HG03095 (cell line): ENCODE results near the gene SRGAP1.

ENCODE experiments used
- ATAC-seq: cut with Tn5 transposase; IDR thresholded peaks from one replicate; pipeline ENCODE4 v1.9.1; 2021; ENCODE audit warnings: moderate library complexity; ENCODE audit not compliant: unreplicated experiment

Gene SRGAP1

DNA sequence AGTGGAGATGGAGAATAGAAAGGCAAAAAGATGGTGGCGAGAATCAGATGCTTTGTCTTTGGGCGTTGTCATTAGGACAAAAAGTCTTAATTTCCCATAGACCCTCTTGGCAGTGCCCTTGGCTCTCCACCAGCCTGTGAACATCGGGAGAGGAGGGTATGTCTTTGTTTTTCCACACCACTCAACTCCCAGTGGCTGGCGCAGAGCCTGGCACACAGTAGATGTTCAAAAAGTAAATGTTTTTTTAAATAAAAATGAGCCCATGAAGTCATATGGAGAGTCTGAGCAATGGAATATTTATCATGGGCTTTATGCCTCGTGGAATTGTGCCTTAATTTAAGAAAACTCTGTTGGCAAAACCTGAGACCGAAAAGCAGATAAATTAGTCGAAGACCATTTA is 90.4 kb downstream of the SRGAP1 start:
- ATAC-seq, result no peak

DNA sequence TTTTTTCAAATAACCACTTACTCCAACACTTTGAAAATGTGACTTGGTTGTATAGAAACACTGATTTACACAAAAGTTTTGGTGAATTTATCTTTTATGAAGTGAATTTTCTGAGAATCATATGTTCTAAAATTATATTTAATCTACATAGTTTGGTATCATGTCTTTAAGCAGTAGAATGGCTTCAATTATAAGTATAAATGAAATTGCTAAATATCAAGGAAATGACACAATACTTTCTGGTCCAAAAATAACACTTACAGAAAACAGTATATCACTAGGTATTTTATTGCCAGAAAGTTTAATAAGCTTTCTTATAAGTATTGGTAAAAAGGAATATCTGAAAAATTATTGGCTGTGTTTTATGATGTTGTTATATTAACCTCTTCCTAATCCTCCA is 90.9 kb downstream of the SRGAP1 start:
- ATAC-seq, result no peak

DNA sequence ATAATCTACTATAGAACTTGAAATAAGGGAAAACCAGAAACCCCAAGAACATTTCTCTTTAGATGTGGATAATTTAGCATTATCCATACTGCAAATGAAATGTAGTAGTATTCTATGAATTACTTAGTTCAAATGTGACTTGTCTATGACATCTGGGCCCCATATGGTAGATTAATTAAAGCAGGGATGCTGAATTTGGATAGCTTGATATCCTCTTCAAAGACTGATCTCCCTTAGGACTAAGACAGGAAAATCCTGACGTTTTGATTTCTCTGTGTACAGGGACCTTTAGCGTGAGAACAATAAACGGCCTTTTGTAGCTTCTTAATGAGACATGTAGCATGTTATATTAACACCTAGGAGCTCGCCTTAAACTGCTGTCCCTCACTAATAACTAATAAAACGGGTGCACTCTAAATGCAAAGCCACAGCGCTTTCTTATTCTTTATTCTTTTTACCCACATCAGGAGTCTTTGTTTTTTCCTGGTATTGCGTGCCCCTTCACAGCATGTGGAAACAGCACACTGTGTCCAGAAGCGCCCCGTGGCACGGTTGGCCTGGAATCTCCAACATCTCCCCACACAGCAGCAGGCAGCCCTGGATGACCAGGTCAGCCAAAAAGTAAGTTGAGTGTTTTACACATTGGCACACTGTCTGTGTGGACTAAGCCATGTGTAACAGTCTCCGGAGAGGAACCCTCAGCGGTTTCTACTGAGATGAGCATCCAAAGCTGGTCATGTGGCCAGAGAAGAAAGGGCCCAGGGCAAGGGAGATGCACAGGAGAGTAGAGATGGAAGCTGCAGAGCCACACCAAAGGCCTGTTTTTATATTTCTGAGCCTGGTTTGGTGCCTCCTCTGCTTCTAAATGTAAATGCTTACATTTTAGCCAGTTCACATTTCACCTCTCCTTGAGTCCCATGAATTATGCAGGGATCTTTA is 93.1 kb downstream of the SRGAP1 start:
- ATAC-seq, result no peak

DNA sequence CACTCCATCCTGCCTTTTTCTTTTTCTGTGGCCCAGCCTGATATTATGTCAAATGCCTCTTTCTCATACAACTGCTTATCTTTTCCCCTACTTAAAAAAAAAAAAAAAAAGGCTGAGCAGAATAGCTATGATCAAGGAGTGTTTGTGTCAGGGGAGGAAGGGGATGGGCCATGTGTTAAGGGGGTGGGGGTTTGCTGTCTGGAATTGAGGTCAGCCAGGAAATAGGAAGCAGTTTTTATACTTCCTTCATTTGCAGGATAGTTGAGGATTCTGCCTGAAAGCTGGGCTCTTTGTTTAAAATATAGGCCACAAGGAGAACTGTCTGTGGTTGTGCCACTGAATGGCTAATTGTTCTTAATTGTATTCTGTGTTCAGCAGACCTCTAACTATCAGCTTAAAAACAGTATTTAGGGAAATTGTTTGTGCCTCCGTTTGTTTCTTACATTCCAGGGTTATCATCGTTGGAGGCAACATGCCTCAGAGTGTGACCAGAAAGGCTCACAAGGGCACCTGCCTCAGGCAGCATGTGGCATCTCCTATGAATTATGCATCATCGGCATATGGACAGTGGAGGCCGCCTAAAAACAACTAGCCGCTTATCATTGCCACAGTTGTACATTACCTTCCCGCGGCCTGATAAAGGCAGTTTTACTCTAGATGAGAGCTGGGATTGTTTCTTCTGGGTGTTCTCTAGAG is 96.0 kb downstream of the SRGAP1 start:
- no peak for ATAC-seq

DNA sequence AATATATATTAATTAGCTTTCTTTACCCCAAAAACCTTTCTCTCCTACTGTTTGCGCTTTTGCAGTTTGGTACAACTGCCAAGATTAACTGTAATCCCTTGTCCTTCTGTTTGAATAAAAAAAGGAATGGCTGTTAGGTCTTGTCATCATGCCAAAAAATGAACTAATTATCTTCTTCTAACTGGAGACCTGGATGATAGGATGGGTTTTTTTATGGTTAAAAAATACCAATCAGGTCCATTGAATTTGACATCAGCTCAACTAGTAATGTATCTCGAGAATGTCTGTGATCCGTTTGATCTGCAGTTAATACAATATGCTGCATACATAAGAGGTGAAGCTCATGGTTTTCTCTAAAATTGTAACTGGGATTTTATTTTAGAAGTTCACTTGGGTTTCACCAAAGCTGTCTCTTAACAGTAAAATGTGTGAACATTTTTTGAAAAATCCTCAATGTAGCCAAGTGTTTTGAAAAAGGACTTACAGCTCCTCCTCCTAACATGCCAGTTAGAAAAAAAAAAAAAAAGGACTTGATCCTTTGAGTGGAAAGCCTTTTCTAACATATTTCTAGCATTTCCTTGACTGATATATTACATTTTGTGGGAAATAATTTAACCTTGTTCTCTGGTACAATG is 96.8 kb downstream of the SRGAP1 start:
- ATAC-seq, result no peak

DNA sequence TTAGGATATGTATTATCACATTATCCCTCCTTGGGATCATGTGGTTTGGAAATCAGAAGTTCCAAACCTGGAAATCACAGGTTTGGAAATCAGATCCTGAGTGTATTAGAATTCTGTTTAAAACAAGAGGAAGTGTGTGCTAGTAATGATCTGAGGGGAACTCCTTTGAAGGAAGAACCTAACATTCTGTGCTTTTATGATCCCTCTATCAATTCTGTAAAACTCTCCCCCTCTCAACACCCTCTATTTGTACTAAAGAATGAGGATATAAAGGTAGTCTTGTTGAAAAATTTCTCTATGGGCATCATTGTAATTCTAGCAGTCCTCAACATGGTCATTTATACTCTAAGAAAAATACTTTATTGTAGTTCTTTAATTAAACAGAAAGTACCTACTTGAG is 97.4 kb downstream of the SRGAP1 start:
- no peak for ATAC-seq

DNA sequence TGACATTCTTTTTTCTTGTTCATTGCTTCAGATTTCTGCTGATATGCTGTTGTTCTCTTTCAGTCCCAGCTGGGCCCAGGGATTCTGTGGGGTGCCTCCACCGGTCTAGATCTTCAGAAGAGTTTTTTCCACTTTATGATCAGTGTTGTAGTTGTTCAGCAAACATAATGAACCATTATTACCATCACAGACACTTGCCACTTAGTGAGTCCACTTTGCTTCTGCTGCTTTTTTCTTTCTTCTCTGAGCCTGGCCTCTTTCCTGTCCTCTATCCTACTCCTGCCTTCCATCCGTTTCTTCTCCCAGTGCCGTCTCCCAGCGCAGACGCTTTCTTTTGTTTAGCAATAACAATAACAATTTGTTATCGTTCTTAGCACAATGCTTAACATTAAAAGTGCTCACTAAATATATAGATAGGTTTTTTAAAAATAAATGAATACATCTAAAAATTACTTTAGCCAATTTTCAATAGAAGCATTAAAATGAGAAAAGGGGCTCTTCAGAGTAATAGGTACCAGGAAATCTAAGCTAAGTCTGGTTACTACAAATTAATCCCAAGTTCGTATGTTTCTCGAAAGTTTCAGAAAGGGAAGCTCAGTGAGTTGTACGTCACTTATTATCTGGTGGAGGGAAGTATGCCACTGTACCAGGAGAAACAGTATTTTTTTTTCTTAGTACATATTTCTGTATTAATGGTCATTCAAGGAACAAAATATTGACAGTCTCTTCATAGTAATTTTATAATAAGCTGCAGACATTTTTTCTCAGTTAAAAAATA is 98.2 kb downstream of the SRGAP1 start:
- ATAC-seq, result no peak

DNA sequence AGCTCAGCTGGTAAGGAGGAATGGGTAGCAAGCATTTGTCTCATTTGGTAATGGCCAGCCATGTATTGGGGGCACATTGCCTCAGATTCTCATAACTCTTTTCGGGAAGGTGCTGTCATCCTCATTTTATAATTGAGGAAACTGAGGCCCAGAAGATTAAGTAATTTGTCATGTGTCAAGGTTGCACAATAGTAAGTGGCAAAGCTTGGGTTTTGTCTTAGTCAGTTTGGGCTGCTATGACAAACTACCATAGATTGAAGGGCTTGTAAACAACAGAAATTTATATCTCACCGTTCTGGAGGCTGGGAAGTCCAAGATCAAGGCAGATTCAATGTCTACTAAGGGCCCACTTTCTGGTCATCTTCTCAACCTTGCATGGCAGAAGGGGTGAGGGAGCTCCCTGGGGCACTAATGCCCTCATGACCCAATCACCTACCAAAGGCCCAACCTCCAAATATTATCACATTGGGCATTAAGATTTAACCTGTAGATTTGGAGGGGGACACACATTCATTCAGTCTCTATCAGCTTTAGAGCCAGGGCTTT is 99.6 kb downstream of the SRGAP1 start:
- no peak for ATAC-seq

DNA sequence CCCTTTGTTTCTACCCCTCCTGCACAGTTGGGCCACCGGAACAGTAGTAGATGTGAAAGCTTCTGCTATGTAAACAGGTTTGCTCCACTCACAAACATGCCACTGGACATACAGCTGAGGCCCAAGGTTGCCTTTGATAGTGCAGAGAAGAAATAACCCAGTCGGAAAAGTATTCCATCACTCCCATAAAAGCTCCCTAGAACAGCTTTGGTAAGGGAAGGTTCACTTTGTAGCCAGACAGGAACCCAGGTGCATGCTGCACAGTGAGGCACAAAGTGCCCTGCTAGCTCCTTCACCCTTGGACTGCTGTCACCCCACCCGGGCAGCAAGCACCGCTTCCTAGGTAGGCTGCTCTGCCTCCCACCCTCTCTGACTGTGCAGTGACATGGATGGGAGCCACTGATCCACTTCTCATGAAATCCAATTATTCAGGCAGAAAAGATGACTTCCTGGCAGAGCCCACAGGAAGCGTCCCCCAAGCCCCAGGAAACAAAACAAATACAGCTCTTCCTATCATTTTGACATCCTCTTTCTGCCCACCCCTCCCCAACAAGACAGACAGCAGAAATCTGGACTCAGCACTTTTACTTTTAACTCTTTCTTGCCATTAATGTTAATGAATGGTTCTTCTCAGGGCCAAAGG is 100.2 kb downstream of the SRGAP1 start:
- ATAC-seq, result no peak

DNA sequence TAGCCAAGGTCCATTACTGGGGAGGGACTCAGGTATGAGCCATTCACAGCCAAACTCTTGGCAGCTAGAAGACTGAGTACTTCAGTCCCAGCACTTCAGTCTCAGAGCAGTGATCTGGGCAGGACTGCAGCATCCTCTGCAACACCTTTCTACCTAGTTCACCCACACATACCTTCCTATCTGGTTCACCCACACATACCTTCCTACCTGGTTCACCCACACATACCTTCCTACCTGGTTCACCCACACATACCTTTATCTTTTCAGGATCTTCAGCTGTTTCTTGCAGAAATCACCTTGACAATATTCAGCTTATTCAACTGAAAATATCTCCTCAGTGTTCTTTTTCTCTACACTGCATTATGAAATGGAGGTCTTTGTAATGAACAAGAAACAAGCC is 101.3 kb downstream of the SRGAP1 start:
- no peak for ATAC-seq

DNA sequence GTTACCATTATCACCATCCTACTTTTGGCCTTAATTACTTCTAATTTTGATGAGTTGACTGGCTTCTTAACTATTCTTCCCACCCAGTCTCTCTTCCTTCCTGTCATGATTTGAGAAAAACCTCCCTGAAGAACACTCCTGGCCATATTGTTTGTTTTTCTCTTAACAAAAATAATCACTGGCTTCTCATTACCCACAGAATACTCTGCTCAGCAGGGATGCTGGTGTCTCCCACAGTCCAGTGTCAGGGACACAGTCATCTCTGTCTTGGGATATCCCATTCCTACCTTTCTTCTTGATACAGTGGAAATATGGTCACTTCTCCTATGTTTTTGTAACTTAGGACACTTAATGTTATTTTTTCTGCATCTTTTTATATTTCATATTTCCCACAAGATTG is 103.7 kb downstream of the SRGAP1 start:
- no peak for ATAC-seq

DNA sequence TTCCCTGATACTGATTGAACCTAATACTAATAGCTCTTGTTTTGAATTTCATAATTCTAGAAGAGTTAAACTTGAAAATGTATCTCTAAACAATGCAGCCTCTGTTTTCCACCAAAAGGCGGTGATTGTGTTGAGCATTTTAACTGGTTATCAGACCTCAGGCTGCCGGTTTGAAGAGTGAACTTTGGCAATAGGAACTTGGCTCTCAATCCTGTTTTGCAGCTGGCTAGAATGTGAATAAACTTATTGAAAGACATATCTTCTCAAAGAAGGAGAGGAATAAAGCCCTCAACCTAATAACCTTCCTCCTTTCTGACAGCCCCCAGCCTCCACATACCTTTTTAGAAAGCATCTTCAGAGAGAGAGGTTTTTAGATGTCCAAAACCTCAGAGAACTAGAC is 105.4 kb downstream of the SRGAP1 start:
- ATAC-seq, result no peak

DNA sequence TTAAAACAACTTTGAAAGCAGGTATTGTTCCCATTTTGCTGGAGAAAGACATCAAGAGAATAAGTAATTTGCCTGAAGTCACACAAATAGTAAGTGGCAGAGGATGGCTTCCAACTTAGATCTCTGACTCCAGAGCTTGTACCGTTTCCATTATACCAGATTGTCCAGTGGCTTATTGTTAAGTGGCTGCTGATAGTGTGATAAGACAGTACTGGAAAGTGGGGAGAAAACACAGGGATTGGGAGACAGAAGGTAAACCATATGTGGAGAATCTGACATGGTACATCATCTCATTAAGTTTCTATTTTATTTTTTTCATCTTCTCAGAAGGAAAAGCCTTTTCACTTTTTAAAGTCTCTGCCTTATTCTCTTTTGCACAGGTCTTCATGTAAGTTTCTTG is 108.5 kb downstream of the SRGAP1 start:
- no peak for ATAC-seq

DNA sequence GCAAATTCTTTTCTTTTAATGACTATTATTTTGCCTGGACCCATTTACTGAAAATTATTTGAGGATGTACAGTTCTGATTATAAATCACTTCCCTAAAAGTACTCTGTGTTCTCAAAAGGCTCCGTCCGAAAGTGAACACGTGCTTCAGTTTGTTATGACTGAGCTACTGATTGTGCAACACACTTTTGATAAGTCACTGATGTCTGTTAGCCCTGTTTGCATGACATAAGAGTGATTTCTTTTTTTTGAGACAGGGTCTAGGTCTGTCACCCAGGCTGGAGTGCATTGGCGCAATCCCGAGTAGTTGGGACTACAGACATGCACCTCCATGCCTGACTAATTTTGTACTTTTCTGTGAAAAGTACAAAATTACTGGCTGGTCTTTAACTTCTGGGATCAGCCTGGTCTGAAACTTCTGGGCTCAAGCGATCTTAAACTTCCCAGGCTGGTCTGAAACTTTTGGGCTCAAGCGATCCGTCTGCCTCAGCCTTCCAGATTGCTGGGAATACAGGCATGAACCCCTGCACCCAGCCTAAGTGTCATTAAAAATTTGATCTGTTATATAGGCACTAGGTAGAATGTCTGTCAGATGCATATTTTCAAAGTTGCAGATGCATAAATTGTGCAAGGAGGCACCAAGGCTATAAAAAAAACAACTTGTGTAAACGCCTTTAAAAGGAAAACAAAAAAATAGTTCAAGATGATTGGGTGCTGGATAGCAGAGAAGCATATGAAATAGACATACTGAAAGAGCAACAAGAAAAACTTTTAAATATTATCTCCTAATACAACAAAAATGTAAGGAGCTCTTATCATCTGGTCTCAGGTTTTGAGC is 111.5 kb downstream of the SRGAP1 start:
- no peak for ATAC-seq

DNA sequence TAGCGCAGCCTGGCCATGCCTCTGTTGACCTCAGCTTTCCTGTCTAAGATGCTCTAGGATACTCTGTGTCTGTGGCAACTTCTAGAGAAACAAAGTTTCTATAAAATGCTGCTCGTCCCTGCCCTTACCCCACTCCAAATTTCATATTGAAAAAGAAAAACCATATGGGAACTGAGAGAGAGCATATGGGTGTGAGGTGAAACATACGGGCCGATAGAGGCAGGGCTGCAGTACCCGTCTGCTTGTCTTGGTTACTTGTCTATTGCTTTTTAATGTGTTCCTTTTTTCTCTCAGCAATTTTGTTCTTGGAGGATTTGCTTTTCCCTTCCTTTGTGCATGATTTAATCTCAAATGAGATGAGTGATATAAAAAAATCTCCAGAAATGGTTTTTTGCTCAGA is 113.0 kb downstream of the SRGAP1 start:
- no peak for ATAC-seq

DNA sequence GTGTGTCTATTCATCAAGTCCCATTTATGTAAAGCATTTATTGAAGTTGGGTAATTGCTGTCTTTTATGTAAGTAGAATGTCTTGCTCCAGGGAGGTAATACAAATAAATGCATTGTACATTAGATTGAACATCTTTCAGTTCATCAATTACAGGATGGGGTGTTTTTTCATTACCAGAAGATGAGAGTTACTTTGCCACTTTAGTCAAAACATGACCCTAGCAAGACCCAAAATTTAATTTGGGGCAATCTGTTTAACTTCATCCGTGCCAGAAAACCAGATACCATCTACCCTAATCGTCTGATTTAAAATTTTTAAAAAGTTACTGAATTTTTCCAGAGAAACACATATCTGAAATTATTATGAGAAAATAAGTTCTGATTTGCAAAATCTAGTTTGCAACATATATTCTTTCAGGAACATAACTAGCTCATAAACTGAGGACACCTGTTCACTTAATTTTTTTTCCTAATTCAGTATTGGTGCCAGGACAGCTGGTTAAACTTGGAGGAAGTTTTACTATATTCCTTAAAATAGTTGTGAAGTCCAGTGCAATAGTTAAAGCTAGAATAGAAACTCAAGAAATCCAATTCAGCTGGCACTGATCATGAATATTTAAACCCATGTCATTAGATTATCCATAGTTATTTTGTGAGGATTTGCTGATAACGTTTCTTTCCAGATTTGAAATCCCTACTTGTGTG is 114.5 kb downstream of the SRGAP1 start:
- no peak for ATAC-seq

DNA sequence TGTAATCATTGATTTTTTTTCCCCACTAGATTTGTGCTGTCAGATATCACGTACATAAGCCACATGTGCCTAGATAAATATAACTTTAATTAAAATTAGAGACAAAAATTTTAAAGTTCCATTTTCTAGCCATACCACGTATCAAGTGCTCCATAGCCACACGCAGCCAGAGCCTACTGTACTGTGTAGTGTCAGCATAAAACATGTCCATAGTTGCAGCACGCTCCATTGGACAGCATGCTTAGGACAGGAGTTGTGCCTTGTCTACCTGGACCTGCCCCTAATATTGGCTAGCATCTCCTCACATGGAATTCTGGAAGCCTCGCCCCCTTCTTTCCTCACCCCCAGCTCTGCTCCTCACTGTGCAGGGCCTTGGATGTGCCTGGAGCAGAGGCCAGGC is 116.5 kb downstream of the SRGAP1 start:
- no peak for ATAC-seq

DNA sequence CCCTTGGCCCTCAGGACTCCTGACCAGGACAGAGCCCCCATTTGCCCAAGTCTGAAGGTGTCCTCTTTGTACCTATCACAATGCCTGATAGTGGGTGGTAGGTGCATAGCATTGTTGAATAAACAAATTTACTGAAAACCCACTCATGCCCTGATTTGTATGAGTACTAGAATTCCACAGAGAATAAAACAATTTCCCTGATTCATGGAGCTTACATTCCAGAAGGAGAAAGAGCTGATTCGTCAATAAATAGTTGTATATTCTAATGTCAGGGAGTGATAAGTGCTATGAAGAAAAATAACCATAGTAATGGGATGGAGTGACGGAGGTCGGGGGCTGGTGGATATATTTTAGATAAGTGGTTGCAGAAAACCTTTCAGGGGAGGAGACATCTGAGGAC is 117.0 kb downstream of the SRGAP1 start:
- no peak for ATAC-seq

DNA sequence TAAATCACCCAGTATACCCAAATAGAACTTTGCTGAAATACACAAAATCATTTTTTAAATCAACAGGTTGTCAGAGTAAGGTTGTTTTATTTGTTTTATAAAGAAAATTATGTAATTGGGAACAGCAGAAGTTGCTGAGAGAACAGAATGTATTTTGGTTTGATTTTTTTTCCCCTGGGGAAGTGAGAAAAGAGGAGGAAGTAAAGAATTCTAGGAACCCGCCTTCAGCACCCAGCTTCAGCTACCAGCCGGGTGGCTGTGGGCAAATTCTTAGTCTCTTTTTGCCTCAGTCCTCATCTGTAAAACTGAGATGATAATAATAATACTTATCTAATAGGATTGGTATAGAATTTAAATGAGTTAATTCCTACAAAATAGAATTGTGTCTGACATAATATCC is 119.4 kb downstream of the SRGAP1 start:
- ATAC-seq, result no peak
